Stimulated activated naive B cell treated with anti-CD40 and anti-IgM and Interleukin-4, amounts not matched to agents 10 μg/mL and 1 μg/mL and 100 μg/mL, for 72 hours (primary cell): ENCODE data around the gene POLR1B.
"Not testable (repeated sequence)": the region's sequence is repeated elsewhere in the genome, so short reads cannot be mapped to it uniquely, and the experiment has no call there.

ENCODE experiments used
- ATAC-seq, 2 donors: fragments of 150-1000 bp; cut with Tn5 transposase; replicated peaks; 2 replicates each; pipeline ENCODE4 v1.10.0; 2021; ENCODE audit warnings: moderate library complexity in 1 of 2
- DNase-seq: peaks from one replicate; pipeline ENCODE4 v3.0.0; 2021
- H3K27ac Mint-ChIP-seq: one replicate; pipeline ENCODE4 v1.8.0; 2022; ENCODE audit warnings: mild to moderate bottlenecking, mixed read lengths
- H3K27me3 Mint-ChIP-seq, 2 donors: one replicate each; pipeline ENCODE4 v1.8.0; 2022; ENCODE audit warnings: mixed read lengths in 2 of 2
- H3K36me3 Mint-ChIP-seq, 2 donors: one replicate each; pipeline ENCODE4 v1.8.0; 2022; ENCODE audit warnings: mixed read lengths in 2 of 2, mild to moderate bottlenecking in 1 of 2
- H3K4me1 Mint-ChIP-seq, 2 donors: one replicate each; pipeline ENCODE4 v1.8.0; 2022; ENCODE audit warnings: mixed read lengths in 2 of 2, mild to moderate bottlenecking in 1 of 2
- H3K4me3 Mint-ChIP-seq, 2 donors: one replicate each; pipeline ENCODE4 v1.8.0; 2022; ENCODE audit warnings: mild to moderate bottlenecking in 2 of 2, mixed read lengths in 2 of 2, moderate library complexity in 1 of 2
- H3K9me3 Mint-ChIP-seq, 2 donors: one replicate each; pipeline ENCODE4 v1.8.0; 2022; ENCODE audit warnings: mixed read lengths in 2 of 2, mild to moderate bottlenecking in 1 of 2

Gene POLR1B

GRCh38 chr2:112524276-112524675 is 18.0 kb upstream of the POLR1B start:
- not testable (repeated sequence) for H3K9me3 Mint-ChIP-seq, H3K4me1 Mint-ChIP-seq, H3K4me3 Mint-ChIP-seq, H3K27ac Mint-ChIP-seq, H3K27me3 Mint-ChIP-seq, DNase-seq, ATAC-seq
- H3K36me3 Mint-ChIP-seq: peaks cover 66 to 75% of the 10 kb centered on the region in 2 donors

- H3K27me3 Mint-ChIP-seq: no peaks in the 10 kb centered on the region
- H3K9me3 Mint-ChIP-seq: no peaks in the 10 kb centered on the region
- DNase-seq (no peak), ATAC-seq (no peak)
- no peaks in the 10 kb centered on the region for H3K4me1 Mint-ChIP-seq
- H3K27ac Mint-ChIP-seq: no peak overlapping the region
- H3K4me3 Mint-ChIP-seq: no peak overlapping the region
- H3K36me3 Mint-ChIP-seq: peaks cover 49 to 69% of the 10 kb centered on the region in 2 donors
These were observed 13.7 kb upstream of the POLR1B start for GRCh38 chr2:112528541-112528940.

DNA sequence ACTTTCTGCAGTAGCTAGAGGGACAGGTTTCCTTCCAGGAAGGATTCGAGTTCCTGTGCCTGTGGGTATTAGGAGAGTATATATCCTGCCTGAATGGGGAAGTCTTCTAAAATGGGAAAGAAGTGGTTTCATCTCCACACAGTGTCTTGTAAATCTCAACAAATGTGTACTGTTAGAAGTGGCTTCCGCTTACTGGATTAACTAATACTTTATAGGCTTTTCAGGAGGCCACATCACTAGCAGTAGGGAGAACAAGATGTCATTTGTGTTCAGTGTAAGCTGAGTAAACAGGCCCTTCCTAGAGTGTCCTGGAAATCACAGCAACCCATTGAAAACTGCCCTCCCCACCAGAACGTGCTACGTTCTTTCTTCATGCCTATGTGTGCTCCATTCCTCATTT is 12.5 kb upstream of the POLR1B start:
- Mint-ChIP-seq H3K27me3 (no peaks in the 10 kb centered on the region), H3K9me3 (no peaks in the 10 kb centered on the region), H3K27ac (no peak overlapping the region), H3K36me3 (peaks cover 39 to 68% of the 10 kb centered on the region in 2 donors), H3K4me1 (no peaks in the 10 kb centered on the region), H3K4me3 (no peak overlapping the region)
- DNase-seq (no peak), ATAC-seq (no peak)

DNA sequence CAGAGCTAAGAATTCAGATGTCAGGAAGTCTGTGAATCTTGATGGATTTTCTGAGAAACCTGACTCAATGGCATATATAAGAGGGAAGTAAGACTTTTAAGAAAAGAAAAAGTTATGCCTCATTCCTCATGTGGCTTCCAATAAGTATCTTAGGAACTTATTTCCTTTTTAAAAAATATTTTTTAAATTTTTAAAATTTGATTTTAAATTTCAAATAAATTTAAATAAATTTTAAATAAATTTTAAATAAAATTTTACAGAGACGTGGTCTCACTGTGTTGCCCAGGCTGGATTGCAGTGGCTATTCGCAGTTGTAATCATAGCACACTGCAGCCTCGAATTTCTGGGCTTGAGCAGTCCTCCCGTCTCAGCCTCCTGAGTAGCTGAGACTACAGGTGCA is 11.5 kb upstream of the POLR1B start:
- H3K27me3 Mint-ChIP-seq: no peaks in the 10 kb centered on the region
- H3K27ac Mint-ChIP-seq: no peak overlapping the region

DNA sequence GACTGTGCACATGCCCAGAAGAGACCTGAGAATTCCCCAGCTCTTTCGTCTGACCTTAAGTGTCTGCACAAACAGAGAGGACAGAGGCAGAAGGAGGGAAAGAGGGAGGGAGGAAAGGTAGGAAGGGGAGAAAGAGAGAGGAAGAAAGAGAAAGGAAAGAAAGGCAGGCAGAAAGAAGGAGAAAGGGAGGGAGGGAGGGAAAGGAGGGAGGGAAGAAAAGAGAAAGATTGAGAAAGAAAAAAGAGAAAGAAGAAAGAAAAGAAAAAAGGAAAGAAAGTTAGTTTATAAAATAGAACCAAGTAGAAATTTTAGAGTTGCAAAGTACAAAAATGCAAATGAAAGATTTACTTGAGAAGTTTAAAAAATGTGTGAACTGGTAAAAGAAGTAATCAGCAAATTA is 7.4 kb upstream of the POLR1B start:
- ATAC-seq (no peak), DNase-seq (no peak)
- Mint-ChIP-seq H3K9me3 (no peaks in the 10 kb centered on the region), H3K27me3 (no peaks in the 10 kb centered on the region), H3K4me1 (no peaks in the 10 kb centered on the region), H3K36me3 (peaks cover 19 to 35% of the 10 kb centered on the region in 2 donors), H3K4me3 (no peak overlapping the region), H3K27ac (no peak overlapping the region)

More for the DNA sequence above, 11.5 kb upstream of the POLR1B start:
- DNase-seq: no peak
- ATAC-seq: no peak
- H3K4me3 Mint-ChIP-seq: no peak overlapping the region
- H3K36me3 Mint-ChIP-seq: peaks cover 33 to 63% of the 10 kb centered on the region in 2 donors
- H3K4me1 Mint-ChIP-seq: no peaks in the 10 kb centered on the region
- H3K9me3 Mint-ChIP-seq: no peaks in the 10 kb centered on the region

- Mint-ChIP-seq H3K36me3 (peaks cover 15 to 23% of the 10 kb centered on the region in 2 donors), H3K4me1 (peaks cover 3 to 13% of the 10 kb centered on the region in 2 donors)
- H3K4me3 Mint-ChIP-seq, H3K27ac Mint-ChIP-seq, DNase-seq, H3K9me3 Mint-ChIP-seq, ATAC-seq, H3K27me3 Mint-ChIP-seq: not testable (repeated sequence)
These were observed 5.6 kb upstream of the POLR1B start for GRCh38 chr2:112536665-112537064.

GRCh38 chr2:112539306-112539705 is 3.0 kb upstream of the POLR1B start:
- peaks cover 3 to 13% of the 10 kb centered on the region in 2 donors for H3K4me1 Mint-ChIP-seq
- H3K4me3 Mint-ChIP-seq: no peak overlapping the region
- no peak overlapping the region for H3K27ac Mint-ChIP-seq
- H3K27me3 Mint-ChIP-seq: no peaks in the 10 kb centered on the region
- no peaks in the 10 kb centered on the region for H3K9me3 Mint-ChIP-seq
- ATAC-seq: no peak
- H3K36me3 Mint-ChIP-seq: peaks cover 4 to 7% of the 10 kb centered on the region in 2 donors
- DNase-seq: no peak

GRCh38 chr2:112540906-112541305 is 1.4 kb upstream of the POLR1B start:
- H3K27ac Mint-ChIP-seq: no peak overlapping the region
- no peaks in the 10 kb centered on the region for H3K27me3 Mint-ChIP-seq
- no peak overlapping the region for H3K4me3 Mint-ChIP-seq
- no peaks in the 10 kb centered on the region for H3K9me3 Mint-ChIP-seq
- peaks cover 3 to 13% of the 10 kb centered on the region in 2 donors for H3K4me1 Mint-ChIP-seq
- peaks cover 4% of the 10 kb centered on the region in 2 donors for H3K36me3 Mint-ChIP-seq
- no peak for ATAC-seq
- DNase-seq: no peak

GRCh38 chr2:112541315-112542122 is 746 bp upstream of the POLR1B start:
- ATAC-seq: peak; percentile 74 to 80
- no peak overlapping the region for H3K4me3 Mint-ChIP-seq
- peaks cover 4% of the 10 kb centered on the region in 2 donors for H3K36me3 Mint-ChIP-seq
- no peak overlapping the region for H3K27ac Mint-ChIP-seq
- no peaks in the 10 kb centered on the region for H3K9me3 Mint-ChIP-seq
- DNase-seq: peak; percentile 11
- H3K27me3 Mint-ChIP-seq: no peaks in the 10 kb centered on the region
- H3K4me1 Mint-ChIP-seq: peaks cover 3 to 13% of the 10 kb centered on the region in 2 donors

GRCh38 chr2:112542984-112543661 is 858 bp downstream of the POLR1B start:
- peaks cover 6 to 7% of the 10 kb centered on the region in 2 donors for H3K36me3 Mint-ChIP-seq
- ATAC-seq: no peak
- peaks cover 5 to 13% of the 10 kb centered on the region in 2 donors for H3K4me1 Mint-ChIP-seq
- H3K9me3 Mint-ChIP-seq: no peaks in the 10 kb centered on the region
- no peak overlapping the region for H3K4me3 Mint-ChIP-seq
- no peaks in the 10 kb centered on the region for H3K27me3 Mint-ChIP-seq
- DNase-seq: no peak
- no peak overlapping the region for H3K27ac Mint-ChIP-seq

DNA sequence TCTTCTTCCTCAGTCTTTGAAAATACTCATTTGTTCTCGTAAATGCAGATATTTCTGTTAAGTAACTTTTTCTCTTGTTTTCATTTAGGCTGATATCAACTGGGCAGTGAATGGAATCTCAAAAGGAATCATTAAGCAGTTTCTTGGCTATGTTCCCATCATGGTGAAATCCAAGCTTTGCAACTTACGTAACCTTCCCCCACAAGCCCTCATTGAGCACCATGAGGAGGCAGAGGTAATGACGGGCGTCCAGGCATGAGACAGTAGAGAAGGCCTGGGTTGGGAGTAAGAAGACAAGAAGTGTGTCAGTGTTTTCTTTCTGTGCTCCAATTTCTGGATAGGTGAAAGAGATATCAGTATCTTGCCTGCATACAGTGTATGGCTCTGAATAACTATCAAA is 5.1 kb downstream of the POLR1B start:
- Mint-ChIP-seq H3K4me1 (peaks cover 0 to 7% of the 10 kb centered on the region in 2 donors), H3K9me3 (no peaks in the 10 kb centered on the region), H3K4me3 (no peak overlapping the region), H3K36me3 (peaks cover 21 to 36% of the 10 kb centered on the region in 2 donors), H3K27ac (peak overlapping the region; percentile 59), H3K27me3 (no peaks in the 10 kb centered on the region)
- ATAC-seq (no peak), DNase-seq (no peak)

- no peak for ATAC-seq
- H3K9me3 Mint-ChIP-seq: no peaks in the 10 kb centered on the region
- no peak overlapping the region for H3K27ac Mint-ChIP-seq
- no peak for DNase-seq
- H3K27me3 Mint-ChIP-seq: no peaks in the 10 kb centered on the region
- H3K36me3 Mint-ChIP-seq: peaks cover 28 to 48% of the 10 kb centered on the region in 2 donors
- peaks cover 0 to 7% of the 10 kb centered on the region in 2 donors for H3K4me1 Mint-ChIP-seq
- no peak overlapping the region for H3K4me3 Mint-ChIP-seq
These were observed 6.7 kb downstream of the POLR1B start for GRCh38 chr2:112548980-112549379.

- Mint-ChIP-seq H3K36me3 (peaks cover 62 to 72% of the 10 kb centered on the region in 2 donors), H3K9me3 (peaks cover 5 to 6% of the 10 kb centered on the region in 2 donors), H3K4me3 (no peak overlapping the region), H3K27me3 (no peaks in the 10 kb centered on the region), H3K27ac (peak overlapping the region; percentile 89), H3K4me1 (peaks cover 4 to 17% of the 10 kb centered on the region in 2 donors)
- ATAC-seq (peak; percentile 72 to 82), DNase-seq (no peak)
These were observed 23.8 kb downstream of the POLR1B start for GRCh38 chr2:112566104-112566503.

DNA sequence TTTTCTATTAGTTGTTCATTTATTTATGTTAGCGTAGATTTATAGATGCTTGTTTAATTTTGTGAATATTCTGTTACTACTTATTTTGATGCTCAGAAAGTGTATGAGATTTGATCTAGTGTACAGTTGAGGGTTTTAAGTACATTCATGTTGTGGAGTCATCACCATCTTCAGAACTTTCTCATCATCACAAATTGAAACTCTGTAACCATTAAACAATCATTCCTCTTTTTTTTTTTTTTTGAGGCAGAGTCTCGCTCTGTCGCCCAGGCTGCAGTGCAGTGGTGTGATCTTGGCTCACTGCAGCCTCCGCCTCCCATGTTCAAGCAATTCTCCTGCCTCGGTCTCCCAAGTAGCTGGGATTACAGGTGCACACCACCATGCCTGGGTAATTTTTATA is 24.2 kb downstream of the POLR1B start:
- H3K9me3 Mint-ChIP-seq, DNase-seq, H3K27me3 Mint-ChIP-seq, H3K4me3 Mint-ChIP-seq: not testable (repeated sequence)
- peak; percentile 31 to 51 for ATAC-seq
- H3K27ac Mint-ChIP-seq: peak overlapping the region; percentile 89
- H3K36me3 Mint-ChIP-seq: peaks cover 65 to 74% of the 10 kb centered on the region in 2 donors
- peaks cover 4 to 17% of the 10 kb centered on the region in 2 donors for H3K4me1 Mint-ChIP-seq

DNA sequence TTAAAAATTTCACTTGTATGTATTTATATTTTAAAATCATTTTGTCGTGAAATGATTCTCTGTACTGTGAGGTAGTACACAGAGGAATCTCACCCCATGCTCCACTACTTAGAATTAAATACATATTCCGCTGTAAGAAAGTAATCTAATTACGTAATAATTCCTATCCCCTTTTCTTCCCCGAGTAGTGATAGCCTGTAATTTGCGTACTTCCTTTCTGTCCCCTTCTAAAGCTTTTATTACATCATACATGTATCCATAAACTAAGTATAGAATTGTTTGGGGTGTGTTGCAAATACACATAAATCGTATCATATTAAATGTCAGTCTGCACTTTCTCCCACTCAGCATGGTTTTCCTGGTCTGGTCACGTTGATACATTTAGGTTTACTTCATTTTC is 29.7 kb downstream of the POLR1B start:
- Mint-ChIP-seq H3K27me3 (no peaks in the 10 kb centered on the region), H3K4me3 (no peak overlapping the region), H3K36me3 (peaks cover 66 to 81% of the 10 kb centered on the region in 2 donors), H3K4me1 (no peaks in the 10 kb centered on the region), H3K9me3 (peaks cover 5 to 6% of the 10 kb centered on the region in 2 donors), H3K27ac (no peak overlapping the region)
- ATAC-seq (no peak), DNase-seq (no peak)
